HG03103 (cell line): ENCODE data around the gene SLC41A3.

Experiments used
- ATAC-seq: cut with Tn5 transposase; IDR thresholded peaks from one replicate; pipeline ENCODE4 v1.9.1; 2021; ENCODE audit warnings: low read depth; ENCODE audit not compliant: unreplicated experiment

SLC41A3 gene

DNA sequence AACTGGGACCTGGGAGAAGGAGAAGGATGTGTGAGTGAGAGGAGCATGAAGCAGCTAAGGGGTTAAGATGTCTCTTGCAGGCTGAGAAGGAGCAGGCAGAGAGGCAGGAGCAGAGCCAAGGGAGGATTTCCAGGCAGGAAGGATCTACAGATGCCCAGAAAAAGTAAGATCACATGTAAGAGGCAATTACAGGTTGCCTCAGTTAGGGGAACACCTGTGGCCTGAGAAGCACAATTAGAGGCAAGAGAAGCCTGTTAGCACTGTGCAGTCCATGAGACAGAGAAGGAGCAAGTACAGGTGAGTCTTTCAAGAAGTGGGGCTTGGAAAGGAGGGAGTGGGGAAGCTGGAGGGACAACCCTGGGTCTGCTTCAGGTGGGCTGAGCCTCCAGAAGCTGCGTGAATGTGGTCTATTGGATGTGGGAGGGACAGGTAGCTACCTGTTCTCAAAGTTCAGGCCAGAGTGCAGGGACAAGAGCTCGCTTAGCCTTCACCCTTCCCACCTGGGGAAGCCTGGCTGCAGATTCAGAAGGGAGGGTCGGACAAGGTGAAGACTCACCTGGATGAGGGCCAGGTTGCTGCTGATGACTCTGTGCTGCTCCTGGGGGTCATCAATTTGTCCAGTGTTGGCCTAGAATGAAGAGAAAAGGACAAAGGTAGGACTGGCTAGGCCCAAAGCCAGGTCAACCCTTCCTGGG, 50.7 kb downstream of the SLC41A3 start:
- no peak for ATAC-seq

DNA sequence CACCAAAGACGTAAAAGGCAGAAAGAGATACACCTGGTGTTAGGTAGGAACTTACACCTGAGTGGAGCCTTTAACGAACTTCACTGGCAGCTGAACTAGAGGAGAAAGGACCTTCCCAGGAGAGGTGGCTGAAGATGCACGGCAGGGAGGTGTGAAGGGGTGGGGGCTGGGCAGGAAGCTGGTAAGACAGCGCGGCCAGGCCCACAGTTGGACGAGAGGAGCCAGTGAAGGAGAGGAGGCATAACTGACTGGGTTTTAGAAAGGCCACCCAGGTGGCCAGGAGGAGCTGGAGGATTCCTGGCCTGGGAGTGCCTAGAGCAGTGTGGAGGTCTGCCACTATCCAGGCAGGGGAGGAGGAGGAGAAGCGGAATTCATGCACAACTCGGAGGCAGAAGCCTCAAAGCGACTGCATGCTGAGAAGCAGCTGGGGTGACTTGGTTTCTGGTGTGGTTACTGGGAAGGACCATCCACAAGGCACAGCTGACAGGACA, 51.9 kb downstream of the SLC41A3 start:
- ATAC-seq, result no peak

DNA sequence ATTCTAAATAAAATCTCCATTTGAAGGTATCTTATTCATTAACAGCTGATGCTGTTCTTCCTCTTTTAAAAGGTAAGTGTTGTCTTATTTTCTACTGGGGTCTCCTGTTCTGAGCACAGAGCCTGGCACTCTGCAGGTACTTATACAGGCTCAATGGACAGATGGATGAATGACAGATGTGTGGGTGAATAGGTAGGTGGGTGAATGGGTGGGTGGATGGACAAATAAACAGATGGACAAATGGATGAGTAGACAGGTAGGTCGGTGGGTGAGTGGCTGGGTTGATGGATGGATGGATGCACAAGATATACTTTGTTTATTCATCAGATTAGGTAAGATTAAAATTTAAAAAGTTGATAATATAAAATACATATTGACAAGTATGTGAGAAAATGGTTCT, 53.5 kb downstream of the SLC41A3 start:
- no peak for ATAC-seq

DNA sequence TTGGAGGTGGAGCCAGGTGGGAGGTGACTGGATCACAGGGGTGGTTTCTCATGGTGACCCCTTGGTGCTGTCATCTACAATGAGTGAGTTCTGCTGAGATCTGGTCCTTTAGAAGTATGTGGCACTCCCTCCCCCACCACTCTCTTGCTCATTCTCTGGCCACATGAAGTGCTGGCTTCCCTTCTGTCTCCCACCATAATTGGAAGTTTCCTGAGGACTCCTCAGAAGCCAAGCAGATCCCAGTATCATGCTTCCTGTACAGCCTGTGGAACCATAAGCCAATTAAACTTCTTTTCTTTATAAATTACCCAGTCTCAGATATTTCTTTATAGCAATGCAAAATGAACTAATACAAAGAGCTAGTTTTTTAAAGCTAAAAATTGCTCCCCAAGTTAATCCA, 54.7 kb downstream of the SLC41A3 start:
- no peak for ATAC-seq

DNA sequence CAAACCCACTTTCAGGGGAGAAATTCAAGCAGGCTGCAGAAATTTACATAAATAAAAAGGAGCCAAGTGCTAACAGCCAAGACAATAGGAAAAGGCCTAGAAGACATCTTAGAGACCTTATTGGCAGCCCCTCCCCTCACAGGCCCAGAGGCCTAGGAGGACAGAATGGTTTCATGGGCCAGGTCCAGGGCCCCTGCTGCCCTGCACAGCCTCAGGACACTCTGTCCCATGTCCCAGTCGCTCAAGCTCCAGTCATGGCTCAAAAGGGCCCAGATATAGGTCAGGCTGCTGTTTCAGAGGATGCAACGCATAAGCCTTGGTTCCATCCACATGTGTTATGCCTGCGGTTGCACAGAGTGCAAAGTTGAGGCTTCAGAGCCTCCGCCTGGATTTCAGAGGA, 55.8 kb downstream of the SLC41A3 start:
- no peak for ATAC-seq

DNA sequence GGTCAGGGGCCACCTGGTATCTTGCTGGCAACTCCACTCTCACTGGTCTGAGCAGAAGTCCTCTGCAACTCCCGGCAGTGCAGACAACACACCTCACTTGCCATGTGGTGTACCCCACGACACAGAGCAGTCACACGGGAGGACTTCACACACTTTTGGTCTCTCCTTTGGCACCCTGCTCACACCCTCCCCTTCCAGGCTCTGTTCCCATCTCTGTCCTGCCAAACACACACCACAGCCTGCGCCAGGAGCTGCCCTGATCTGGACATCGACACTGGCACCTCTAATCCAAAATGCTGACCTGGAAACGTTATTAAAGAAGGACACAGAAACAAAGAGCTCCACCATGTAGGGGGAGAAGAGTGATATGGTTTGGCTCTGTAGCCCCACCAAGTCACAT, 57.2 kb downstream of the SLC41A3 start:
- ATAC-seq, result no peak

DNA sequence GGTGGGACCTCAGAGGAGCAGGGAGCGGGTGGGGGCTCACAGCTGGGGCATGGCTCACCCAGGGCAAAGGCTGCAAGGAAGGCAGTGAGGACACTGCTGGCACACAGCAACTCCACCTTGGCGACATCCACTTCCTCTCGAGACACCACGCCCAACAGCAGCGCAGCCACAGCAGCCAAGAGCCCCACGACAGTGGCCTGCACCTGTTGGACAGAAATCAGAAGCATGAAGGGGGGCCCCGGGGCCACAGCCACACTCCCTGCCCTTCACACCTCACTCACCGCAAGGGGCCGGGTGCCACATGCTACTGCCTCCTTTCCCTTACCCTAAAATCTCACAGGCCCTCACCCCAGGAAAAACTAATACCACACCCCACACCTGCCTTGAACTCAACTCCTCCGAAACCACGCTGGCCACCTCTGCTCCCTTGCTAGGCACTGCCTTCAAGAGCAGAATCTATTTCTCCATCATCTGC, 57.6 kb downstream of the SLC41A3 start:
- no peak for ATAC-seq

DNA sequence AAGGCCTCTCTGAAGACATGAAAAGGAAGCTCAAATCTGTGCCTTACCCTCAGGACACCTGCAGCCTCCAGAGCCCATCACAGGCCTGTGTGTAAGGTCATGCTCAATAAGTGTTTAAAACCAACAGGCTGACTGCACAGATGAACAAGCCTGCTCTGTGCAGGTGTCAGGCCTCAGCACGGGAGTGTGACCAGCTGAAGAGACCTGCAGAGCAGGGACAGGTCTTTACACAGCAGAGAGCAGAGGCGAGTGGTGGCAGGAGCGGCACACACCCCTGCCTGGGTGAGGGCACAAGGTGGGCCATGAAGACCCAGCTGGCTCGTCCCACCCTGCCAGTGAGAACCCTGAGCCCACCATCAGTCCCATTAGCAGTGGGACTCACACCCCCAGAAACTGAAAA, 58.1 kb downstream of the SLC41A3 start:
- ATAC-seq, result no peak

DNA sequence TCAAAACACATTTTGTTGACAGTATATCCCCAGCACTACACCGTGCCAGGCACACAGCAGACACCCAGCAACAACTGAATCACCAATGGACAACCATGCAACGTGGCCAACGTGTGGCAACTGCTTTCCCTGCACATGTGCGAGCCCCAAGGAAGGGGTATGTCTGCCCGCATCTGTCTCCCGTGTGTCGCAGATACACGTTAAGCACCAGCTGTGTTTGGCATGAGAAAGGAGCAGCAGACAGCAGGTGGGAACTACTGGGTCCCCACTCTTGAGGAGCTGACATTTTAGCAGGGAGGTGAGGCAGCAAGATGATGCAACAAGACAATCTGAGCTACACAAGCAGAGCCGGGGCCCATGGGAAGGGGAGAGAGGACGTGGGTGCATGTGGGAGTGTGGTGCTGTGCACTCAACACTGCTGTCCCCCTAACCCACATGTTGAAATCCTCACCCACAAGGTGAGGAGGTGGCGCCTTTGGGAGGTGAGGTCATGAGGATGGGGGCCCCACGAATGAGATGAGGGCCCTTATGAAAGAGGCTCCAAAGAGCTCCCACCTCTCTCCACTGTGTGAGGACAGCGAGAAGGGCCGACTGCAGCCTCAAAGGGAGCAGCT, 58.7 kb downstream of the SLC41A3 start:
- no peak for ATAC-seq

DNA sequence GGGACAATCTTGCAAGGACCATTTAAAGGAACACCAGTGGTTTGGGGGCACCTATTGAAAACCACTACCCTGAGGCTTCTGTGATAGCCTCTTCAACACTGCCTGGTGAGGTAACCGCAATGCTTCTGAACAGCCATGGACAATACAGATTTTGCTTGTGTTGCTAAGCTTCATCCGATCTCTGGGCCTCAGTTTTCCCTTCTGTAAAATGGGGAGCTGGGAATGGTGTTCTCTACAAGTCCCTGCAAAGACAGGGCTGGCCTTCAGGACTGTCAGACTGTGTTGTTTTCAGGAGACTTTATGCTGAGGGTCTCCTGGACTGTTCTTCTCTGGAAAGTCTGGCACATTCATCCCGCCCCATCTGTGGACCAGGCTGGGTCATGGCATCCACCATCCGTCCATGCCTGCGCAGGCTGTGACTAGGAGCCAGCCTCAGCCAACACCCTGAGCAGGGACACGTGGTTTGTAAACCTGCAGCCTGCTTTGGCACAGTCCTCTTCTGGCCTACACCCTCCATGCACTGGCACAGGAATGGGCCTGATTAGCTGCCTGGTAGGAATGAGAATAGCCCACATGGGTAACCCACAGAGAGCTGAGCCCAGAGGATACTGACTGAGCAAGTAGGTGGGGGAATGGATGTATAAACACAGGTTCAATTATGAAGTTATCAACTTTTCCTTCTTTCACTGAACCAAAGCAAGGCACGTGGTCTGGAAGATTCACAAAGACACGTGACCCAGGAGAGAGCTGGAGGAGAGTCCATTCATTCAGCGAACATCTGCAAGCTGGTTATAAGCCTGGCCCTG, 59.7 kb downstream of the SLC41A3 start:
- ATAC-seq, result no peak

DNA sequence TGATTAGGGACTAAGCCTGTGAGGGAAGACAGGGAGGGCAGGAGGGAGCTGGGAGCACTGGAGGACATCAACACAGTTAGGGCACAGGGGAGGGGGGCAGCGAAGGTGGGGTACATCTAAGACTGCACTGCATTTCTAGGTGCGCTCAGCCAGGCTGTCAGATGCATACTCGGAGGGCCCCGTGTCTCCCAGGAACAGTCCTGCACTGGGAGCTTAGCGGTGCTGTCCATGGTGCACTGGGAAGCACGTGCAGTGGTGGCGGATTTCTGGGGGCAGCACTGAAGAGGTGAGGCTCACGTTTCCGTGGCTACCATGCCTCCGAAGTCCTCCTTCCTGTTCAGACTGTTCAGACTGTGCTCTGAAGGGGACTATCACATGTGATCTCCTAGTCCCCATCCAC, 60.5 kb downstream of the SLC41A3 start:
- no peak for ATAC-seq

DNA sequence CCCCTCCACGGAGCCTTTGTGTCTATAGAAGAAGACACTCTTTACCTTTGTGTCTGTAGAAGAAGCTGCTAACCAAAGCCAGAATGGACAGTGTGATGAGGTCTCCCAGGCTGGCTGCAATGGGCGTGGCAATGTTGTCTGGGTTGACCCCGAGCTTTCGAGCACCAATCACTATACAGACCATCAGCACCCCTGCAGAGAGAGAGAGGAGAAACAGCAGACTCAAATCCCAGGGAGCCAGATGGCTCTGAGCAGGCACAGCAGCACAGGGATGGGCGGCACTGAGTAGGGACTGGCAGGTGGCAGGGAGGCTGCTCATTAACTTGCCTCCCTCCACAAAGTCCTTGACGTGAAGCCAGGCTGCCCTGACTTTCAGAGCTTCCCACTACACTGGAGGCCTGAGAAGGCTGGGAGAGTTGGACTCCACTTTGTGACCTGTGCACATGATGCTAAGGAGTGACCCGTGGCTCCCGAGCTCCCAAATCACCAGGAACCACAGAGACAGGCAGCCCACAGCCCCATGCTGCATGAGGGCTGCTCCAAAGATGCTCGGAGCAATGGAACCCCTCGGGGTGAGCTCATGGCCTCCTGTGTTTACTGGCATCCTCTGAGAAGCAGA, 61.1 kb downstream of the SLC41A3 start:
- no peak for ATAC-seq

DNA sequence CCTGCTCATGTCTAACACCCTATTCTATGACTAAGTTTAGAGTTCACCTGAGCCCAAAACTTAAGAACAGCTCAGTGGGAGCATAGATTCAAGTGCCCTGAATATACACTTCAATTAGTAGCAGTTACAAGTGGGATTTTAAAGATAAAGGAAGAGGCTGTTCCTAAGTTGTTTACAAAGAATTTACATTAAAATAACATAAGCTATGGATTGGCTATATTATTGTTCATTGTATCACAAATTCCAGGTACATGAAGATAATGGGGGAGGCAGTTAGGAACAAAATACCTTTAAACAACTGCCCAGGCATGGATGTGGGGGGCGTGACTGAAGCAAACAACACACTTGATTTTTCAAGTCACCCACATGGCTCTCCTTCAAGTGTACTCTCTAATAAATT, 62.2 kb downstream of the SLC41A3 start:
- ATAC-seq, result no peak

DNA sequence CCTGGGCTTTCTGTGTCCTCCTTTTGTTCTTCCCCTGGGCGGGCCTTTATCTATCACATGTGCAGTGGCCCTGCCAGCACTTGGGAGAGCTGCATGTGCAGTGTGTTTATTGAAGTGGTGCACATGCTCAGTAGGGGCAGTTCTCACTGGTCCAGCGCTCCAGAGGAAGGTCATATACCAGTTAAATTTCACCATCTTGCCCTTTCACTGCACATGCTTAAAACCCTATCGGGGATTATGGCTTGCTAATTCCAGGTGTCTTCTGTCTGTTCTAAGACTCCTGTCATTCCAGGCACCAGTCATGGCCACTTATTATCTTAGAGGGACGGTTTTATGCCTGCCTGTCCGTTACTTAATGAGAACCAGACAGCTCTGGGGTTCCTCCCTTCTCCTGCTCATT, 62.7 kb downstream of the SLC41A3 start:
- ATAC-seq, result no peak

DNA sequence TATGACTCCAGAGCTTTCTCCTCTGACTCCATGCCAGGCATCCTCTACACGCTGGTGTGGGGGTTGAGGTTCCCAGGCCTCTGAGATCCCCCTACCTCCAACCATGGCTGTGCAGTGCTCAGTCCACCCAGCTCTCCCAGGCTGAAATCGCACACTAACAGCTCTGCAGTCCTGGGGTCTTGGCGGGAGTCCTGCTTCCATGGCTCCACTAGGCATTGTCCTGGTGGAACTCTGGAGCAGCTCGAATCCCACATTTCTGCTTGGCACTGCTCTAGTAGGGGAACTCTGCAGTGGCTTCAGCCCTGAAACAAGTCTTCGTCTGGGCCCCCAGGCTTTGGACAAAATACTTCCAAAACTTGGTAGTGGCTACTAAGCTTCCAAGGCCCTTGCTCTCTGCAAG, 64.2 kb downstream of the SLC41A3 start:
- no peak for ATAC-seq

DNA sequence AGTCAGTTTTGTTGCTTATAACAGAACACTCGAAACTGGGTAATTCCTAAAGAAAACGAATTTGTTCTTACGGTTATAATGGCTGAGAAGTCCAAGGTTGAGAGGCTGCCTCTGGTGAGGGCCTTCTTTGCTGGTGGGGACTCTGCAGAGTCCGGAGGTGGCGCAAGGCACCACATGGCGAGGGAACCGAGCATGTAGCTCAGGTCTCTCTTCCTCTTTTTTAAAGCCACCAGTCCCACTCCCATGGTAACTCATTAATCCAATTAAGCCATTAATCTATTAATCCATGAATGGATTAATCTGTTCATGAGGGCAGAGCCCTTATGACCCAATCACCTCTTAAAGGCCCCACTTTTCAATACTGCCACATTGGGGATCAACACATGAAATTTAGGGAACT, 64.9 kb downstream of the SLC41A3 start:
- ATAC-seq, result no peak

DNA sequence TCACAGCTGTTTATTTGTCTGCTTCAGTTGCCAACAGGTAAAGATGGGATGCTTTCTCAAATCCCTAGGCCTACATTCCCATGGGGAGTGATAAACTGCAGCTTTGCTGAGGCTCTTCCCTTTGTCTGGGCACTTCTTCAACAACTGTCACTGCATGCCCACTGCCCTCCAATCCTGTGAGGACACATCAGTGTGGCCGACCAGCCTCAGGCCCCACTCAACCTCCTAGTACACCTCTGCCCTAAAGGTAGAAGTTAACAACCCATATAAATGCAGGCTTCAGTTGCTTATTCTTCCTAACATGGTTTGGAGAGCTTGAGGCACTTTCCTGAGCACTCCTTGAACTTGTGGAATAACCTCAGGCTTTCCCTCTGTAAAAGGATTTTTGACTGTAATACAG, 65.4 kb downstream of the SLC41A3 start:
- ATAC-seq, result no peak

DNA sequence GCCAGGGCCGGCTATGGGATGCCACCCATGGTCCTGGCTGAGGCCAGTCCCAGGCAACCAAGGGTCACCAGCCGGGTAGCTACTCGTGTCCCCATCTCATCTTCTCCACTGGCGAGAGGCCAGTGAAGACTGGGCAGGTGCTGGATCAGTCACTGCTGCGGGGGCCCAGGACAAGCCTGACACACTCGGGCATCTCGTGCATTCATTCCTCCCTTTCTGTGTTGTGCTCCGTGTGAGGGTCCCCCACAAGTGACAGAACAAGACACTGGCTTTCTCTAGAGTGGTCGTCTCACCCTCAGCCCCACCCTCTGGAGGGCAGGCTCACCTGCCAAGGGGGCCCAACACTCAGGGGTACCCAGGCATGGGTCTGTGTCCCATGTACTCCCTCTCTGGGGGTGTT, 66.6 kb downstream of the SLC41A3 start:
- ATAC-seq, result no peak

DNA sequence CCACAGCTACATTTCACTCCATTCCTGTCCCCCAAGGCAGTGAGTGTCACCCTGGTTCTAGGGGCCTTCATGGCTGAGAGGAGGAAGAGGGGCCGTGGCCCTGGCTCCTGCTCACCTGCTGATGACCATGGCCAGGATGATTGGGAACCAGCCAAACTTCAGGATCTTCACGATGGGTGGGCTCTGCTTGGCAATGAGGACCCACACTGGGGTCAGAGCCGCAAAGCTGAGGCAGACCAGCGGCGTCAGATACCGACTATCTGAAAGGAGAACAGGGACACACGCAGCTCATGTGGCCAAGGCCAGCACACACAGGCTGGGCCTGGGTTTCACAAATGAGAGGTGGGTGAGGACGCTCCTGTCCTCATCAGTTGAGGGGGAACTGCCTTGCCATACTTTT, 67.3 kb downstream of the SLC41A3 start:
- ATAC-seq, result no peak

DNA sequence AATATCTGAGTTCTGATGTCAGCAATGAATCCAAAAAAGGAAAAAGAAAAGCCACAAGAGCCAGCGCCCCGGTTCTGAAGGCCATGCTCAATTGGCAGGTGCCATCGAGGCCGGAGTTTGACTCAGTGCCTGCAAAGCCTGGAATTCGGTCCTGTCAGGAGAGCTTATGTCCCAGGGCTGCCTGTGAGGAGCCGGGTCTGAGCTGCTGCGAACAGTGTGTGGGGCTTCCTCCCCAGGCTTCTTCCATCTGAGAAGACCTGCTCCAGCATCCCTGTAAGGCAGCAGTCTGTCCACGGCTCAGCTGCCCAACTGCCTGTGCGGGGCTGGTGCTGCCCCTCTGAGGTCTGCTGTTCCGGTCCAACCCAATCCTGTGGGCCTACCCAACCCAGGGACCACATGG, 68.8 kb downstream of the SLC41A3 start:
- no peak for ATAC-seq

DNA sequence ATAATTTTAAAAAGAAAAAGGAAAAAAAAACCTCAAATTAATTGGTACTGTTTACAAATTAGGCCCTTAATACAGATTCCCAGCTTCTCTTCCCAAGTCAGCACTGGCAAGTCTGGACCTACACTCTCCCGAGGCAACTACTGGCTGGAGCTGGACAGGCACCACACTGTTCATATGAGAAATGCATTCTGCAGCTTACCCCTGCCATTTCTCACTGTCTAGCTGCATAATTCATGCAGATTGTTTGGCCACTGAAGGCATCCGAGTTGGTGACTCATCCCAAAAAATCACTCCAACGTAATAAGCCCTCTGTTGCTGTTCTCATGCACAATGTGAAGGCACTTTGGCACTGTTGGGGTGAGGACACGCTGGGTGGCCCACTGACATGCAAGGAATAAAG, 69.7 kb downstream of the SLC41A3 start:
- ATAC-seq, result no peak
